NCI-H1105 (cell line): ENCODE data around the gene CACNA2D3.
A peak's percentile ranks its signal among the peaks of the same experiment; 100 is the strongest.

Experiments
- DNase-seq: peaks from one replicate; lab custom pipeline; 2025; lab: John Stamatoyannopoulos, UW

CACNA2D3 gene

GRCh38 chr3:54797111-54797510, 674.8 kb downstream of the CACNA2D3 start:
- DNase-seq, result no peak

DNA sequence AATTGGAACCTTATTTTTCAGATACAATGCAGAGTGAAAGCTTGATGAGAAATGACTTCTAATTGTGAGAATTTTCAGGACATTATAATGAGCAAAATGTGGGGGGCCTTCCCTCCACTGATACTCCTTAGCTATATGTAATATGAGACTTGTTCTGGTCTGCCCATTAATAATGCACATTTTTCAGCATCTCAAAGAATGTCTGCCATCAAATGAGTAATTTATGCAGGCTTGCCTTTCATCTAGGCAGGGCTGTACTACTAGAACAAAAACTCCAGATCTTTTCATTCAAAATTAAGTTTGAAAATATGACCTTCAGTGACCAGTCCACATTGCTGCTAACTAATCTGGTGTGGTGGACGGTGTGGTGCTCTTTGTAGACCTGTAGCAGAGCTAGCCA, 678.1 kb downstream of the CACNA2D3 start:
- DNase-seq, result no peak

GRCh38 chr3:54801977-54802376, 679.6 kb downstream of the CACNA2D3 start:
- no peak for DNase-seq

DNA sequence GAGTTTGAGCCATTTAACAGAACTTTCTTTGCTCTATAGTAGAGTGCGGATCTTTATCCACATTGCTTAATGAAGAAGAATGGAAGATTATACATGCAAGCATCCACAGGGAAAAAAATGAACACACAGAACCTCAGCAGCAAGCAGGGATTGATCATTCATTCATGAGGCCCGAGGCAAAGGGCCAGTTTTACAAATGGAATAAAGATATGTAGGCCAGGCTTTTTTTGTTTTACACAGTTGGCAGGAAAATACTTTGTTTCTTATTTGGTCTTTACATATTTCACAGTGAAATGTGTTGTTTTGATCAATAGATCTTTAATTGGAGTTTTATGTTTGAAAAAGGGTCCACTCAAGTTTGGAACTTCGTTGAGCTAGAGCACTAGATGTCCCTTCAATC, 688.0 kb downstream of the CACNA2D3 start:
- no peak for DNase-seq

DNA sequence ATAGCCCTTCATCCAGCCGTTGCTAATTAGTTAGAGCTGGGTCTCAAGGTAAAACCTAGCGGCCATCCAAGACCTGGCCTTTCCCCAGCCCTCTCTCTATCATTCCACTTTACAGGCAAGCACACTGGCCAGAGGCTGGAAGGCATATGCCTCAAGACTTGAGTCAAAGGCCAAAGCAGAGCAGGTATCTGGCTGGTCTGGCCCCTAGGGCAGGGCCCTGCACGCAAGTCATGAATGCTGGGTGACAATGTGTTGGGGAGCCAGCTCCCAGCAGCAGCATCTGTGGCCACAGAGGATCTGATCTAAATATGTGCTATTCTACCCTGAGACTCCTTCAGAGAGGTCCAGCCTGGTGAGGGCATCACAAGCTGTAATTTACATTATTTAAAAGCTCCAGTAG, 691.9 kb downstream of the CACNA2D3 start:
- no peak for DNase-seq

DNA sequence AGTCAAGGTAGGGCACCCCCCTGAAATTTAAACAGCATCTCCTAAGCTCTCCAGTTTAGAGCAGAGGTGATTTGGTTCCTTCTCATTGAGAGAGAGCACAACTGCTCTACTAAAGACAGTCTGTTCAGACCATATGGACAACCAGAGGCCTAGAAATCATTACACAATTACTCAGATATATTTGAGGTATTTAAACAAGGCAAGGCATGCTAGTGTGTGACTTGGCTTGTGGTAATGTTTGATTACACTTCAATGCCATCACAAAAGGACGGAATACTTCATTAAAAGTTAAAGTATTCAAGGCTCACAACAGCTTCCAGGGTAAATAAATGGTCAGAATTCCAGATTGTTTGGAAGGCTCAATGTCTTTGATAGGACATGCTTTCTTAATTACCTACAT, 695.3 kb downstream of the CACNA2D3 start:
- DNase-seq, result no peak

GRCh38 chr3:54818486-54818885, 696.1 kb downstream of the CACNA2D3 start:
- DNase-seq, result no peak

GRCh38 chr3:54818942-54819341, 696.6 kb downstream of the CACNA2D3 start:
- no peak for DNase-seq

DNA sequence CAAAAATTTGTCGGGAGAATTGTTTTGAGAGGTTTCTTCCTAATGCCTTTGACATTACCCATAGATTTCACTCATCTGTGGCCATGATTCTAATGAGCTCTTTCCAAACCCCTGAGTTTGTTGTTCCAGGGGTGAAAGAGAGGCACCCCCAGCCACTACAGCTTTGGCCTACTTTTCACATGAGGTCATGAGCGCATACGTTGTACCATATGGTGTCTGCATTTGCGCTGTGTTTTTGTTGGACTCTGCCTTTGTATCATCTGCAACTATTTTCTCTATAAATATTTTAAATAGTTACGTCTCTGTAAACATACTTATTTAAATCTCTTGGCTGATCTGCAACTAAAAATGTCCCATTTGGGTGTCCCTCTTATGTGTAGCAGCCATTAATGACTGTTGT, 697.6 kb downstream of the CACNA2D3 start:
- DNase-seq, result no peak

DNA sequence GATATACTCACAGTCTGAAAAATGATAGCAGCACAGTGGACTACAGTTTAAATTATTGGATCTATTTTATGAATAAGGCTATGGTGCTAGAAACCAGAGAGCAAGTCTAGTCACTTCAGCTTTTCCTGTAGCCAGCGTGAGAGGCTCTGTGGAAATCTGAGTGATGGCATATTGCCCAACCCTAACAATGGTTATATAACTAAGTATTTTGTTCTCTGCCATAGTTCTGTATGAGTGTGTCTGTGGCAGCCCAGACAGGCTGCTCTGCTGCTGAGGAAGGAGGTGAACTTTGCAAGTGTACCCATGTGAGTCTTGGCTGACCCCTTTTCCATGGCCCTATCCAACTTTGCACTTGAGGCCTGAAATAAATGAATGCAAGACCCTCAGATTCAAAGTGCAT, 699.9 kb downstream of the CACNA2D3 start:
- DNase-seq, result peak; percentile 11

- no peak for DNase-seq
These were observed 703.9 kb downstream of the CACNA2D3 start for GRCh38 chr3:54826251-54826691.

GRCh38 chr3:54827056-54827687, 704.8 kb downstream of the CACNA2D3 start:
- no peak for DNase-seq

DNA sequence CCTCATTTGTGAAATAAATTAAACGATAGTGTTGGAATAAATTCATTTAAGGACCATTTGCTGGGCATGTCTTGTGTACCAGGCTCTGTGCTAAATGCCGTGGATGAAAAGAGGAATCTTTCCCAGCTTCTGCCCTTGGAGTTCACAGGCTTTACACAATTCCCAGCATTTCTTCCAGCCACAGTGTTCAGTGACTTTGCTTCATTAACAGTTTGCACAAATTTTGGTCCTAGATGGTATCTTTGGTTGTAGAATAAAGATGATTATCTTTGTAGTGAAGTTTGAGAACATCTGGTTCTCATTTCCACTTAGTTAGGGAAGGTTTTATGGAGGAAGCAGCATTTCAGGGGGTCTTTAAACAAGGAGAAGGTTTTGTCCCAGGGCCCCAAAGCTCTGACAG, 705.4 kb downstream of the CACNA2D3 start:
- no peak for DNase-seq

DNA sequence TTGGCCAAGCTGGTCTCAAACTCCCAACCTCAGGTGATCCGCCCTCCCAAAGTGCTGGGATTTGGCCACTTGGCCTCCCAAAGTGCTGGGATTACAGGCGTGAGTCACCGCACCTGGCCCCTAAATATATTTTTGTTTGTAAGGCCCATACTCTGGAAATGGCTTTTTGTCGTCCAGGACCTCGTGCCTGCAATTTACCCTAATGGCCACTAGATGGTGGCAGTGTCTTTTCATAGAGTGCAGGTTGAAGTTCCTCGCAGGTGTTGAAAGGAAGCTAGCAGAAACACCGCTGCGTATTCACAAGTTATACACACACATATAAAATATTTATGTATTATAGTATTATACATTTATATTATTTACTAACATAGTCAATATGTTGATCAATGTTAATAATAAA, 708.3 kb downstream of the CACNA2D3 start:
- DNase-seq, result no peak

DNA sequence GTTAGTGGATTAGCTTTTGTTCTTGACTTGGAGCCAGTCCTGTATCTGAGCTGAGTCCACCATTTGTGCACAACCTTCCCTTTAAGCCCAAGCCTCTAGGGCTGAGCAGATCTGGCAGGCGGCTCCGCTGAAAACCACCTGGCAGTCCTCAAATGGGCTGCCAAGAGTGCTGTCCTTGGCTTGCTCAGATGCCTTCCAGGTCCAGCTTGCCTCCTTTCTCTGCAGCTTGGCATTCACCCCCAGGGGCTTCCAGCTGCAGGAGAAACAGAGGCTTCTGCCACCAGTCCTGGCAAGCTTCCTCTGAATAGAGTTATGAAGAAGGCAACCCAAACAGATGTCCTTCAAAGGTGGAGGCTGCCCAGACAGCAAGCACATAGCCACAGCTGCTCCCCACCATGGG, 708.8 kb downstream of the CACNA2D3 start:
- no peak for DNase-seq

- DNase-seq, result no peak
These were observed 710.5 kb downstream of the CACNA2D3 start for GRCh38 chr3:54832876-54833275.

- no peak for DNase-seq
These were observed 713.3 kb downstream of the CACNA2D3 start for GRCh38 chr3:54835701-54836100.

DNA sequence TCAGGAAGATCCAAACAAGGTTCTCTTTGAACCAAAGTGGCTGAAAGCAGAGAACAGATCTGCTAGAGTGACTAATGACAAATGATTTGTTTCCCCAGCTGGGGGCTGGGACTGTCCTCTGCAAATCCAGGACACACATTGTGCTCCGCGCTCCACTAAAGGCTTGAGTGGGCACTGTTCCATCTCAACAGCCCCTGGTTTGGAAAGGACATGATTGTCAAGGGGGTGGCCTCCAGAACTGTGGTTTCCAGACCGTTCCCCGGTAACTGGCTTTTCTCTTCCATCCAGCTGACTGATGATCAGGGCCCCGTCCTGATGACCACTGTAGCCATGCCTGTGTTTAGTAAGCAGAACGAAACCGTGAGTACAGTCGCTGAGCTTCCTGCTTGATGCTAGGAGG, 714.5 kb downstream of the CACNA2D3 start:
- DNase-seq, result no peak

- DNase-seq, result no peak
These were observed 715.6 kb downstream of the CACNA2D3 start for GRCh38 chr3:54837964-54838363.

DNA sequence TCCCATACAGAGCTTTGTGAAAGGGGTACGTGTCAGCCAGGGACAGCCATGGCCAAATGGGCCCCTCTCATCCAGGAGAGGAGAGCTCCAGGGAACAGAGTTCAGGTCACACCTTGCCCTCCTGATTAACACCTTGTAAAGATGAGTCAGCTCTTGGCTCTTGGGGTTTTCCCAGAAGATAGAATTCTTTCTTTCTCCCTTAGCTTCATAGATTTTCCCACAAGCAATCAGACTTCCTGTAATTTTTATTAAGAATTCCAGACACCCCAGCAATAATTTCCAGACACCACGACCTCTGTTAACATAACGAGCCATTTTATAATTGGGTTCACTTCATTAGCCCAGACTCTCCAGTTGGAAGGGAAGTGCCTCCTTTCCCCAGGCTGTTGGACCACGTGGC, 719.1 kb downstream of the CACNA2D3 start:
- DNase-seq, result no peak

DNA sequence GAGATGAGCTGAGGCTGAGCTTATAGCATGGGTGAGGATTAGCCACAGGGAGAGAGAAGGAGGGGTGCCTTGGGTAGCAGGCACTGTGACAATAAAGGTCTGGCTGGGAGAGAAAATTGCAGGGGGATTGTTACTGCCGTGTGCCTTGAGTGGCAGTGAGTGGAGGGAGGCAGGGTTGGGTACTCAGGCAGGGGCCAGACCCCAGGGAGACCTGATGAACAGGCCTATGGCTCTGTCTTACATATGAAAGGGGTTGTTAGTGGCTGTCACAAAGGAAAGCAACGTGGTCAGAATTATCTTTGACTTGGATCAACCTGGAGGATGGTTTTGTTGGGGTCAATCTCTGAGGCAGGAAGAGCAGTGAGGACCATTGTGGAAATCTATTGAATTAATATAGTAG, 721.0 kb downstream of the CACNA2D3 start:
- no peak for DNase-seq

- DNase-seq, result no peak
These were observed 721.9 kb downstream of the CACNA2D3 start for GRCh38 chr3:54844211-54844610.

DNA sequence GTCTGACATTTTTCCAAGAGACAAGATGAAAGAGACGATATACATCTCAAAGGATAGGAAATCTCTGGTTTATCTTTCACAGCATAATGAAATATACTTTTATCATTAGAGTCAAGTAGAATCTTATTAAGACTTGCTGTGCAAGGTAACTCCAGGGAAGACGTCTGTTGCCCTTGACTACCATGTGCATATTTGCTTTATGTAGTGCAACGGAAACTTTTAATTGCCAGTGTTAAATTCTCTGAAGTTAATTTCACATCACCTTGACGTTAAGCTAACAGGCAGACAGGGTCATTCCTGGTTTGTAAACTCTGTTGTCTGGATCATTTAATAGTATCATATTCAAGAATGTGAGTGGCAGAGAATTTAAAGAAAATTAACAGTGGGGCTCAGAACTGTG, 722.7 kb downstream of the CACNA2D3 start:
- no peak for DNase-seq

DNA sequence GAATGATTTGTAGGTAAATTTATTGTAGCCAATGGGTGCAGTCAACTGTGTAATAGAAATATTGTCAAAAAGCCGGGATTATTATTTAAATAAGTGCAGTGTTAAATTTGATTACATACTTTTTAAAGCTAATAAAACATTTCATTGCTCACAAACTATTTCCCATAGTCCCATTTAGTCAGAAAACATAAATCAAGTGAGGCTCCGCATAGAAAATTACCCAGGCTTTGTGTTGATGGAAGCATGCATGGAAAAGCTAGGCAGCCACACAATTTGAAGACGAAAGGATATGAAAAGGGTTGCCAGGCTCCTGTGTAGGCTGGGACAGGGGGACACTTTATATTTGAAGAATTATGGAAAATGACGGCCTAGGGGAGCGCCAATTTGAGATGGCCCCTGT, 723.2 kb downstream of the CACNA2D3 start:
- DNase-seq, result no peak

- DNase-seq, result no peak
These were observed 723.8 kb downstream of the CACNA2D3 start for GRCh38 chr3:54846119-54846518.
